ENCODE results near the gene USF2.

DNA sequence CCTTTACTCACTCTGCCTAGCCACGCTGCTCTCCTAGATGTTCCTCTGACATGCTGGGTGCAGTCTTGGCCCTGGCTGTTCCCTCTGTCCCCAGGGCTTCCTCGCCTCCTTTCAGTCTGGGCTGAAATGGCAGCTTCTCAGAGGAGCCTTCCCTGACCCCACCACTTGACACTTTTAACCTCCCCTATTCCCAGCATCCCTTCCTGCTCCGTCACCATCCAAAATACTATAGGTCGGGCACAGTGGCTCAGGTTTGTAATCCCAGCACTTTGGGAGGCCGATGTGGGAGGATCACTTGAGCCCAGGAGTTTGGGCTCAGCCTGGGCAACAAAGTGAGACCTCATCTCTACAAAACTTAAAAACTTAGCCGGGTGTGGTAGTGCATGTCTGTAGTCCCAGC is 42.8 kb upstream of the USF2 start:
- no peak for TF ChIP-seq CTCF (IDR thresholded peaks at IDR 0.05)
- no peak for TF ChIP-seq EZH2 (IDR thresholded peaks at IDR 0.05; ENCODE audit: borderline replicate concordance, insufficient read depth, low read depth, low read length, poor library complexity, severe bottlenecking)

Measured in B cell (primary cell).